Stimulated activated CD4-positive, alpha-beta T cell treated with anti-CD3 and anti-CD28 coated beads, Interleukin-2, amount 100 ng/mL, for 4 hours (primary cell): ENCODE measurements around the gene EXOC4.

Experiments
- DNase-seq: peaks from one replicate; pipeline ENCODE4 v3.0.0-alpha.2; 2020; ENCODE audit warnings: low read depth

The EXOC4 gene

GRCh38 chr7:133491846-133492652 is 239.2 kb downstream of the EXOC4 start:
- DNase-seq, result no peak

- no peak for DNase-seq
Measured at GRCh38 chr7:133497061-133497460, 244.2 kb downstream of the EXOC4 start.

- DNase-seq, result no peak
Measured at GRCh38 chr7:133501771-133502170, 248.9 kb downstream of the EXOC4 start.

GRCh38 chr7:133502498-133502897 is 249.6 kb downstream of the EXOC4 start:
- no peak for DNase-seq

GRCh38 chr7:133502972-133503371 is 250.1 kb downstream of the EXOC4 start:
- DNase-seq, result no peak

- no peak for DNase-seq
Measured at GRCh38 chr7:133504825-133505224, 251.9 kb downstream of the EXOC4 start.

- DNase-seq, result no peak
Measured at GRCh38 chr7:133509822-133510221, 256.9 kb downstream of the EXOC4 start.

- no peak for DNase-seq
Measured at GRCh38 chr7:133510326-133511055, 257.6 kb downstream of the EXOC4 start.

- no peak for DNase-seq
Measured at GRCh38 chr7:133511252-133511651, 258.4 kb downstream of the EXOC4 start.

- DNase-seq, result no peak
Measured at GRCh38 chr7:133511708-133512107, 258.8 kb downstream of the EXOC4 start.

GRCh38 chr7:133512560-133512959 is 259.7 kb downstream of the EXOC4 start:
- no peak for DNase-seq

GRCh38 chr7:133513608-133514007 is 260.7 kb downstream of the EXOC4 start:
- no peak for DNase-seq

GRCh38 chr7:133514551-133514950 is 261.7 kb downstream of the EXOC4 start:
- DNase-seq, result no peak

GRCh38 chr7:133517766-133518165 is 264.9 kb downstream of the EXOC4 start:
- no peak for DNase-seq

- DNase-seq, result no peak
Measured at GRCh38 chr7:133518718-133519117, 265.8 kb downstream of the EXOC4 start.

- no peak for DNase-seq
Measured at GRCh38 chr7:133520248-133520647, 267.4 kb downstream of the EXOC4 start.

- no peak for DNase-seq
Measured at GRCh38 chr7:133522501-133522900, 269.6 kb downstream of the EXOC4 start.

GRCh38 chr7:133528796-133529195 is 275.9 kb downstream of the EXOC4 start:
- no peak for DNase-seq

GRCh38 chr7:133529861-133530260 is 277.0 kb downstream of the EXOC4 start:
- no peak for DNase-seq

GRCh38 chr7:133530682-133531081 is 277.8 kb downstream of the EXOC4 start:
- no peak for DNase-seq

GRCh38 chr7:133534816-133535215 is 281.9 kb downstream of the EXOC4 start:
- no peak for DNase-seq

GRCh38 chr7:133535308-133535707 is 282.4 kb downstream of the EXOC4 start:
- DNase-seq, result no peak

GRCh38 chr7:133536450-133536849 is 283.6 kb downstream of the EXOC4 start:
- no peak for DNase-seq
